Tibial artery (tissue), 4 donors: Measurements from ENCODE around the gene C11orf68.

Experiments
- DNase-seq, 2 donors: peaks; one replicate each; pipeline ENCODE4 v3.0.0-alpha.2; 2019
- H3K27ac ChIP-seq, 2 donors: fragments of 200-600 bp; sonication (generic) in 1 of 2; 1 replicate in 1 of 2; 2 replicates in 1 of 2; pipeline ENCODE4 v1.5.1; 2018 to 2019; ENCODE audit warnings: mild to moderate bottlenecking in 1 of 2
- H3K27me3 ChIP-seq, 2 donors: fragments of 200-600 bp; sonication (generic) in 1 of 2; one replicate each; pipeline versions ENCODE4 v1.5.1 to v1.6.0; 2016 to 2019
- H3K36me3 ChIP-seq, 3 donors: fragments of 200-600 bp; sonication (generic) in 2 of 3; one replicate each; pipeline ENCODE4 v1.5.1; 2016 to 2019; ENCODE audit warnings: mild to moderate bottlenecking in 2 of 3
- H3K4me1 ChIP-seq, 4 donors: fragments of 200-600 bp; sonication (generic) in 2 of 4; 1 replicate in 3 of 4; 2 replicates in 1 of 4; pipeline ENCODE4 v1.5.1; 2016 to 2019
- H3K4me3 ChIP-seq, 2 donors: fragments of 200-600 bp; sonication (generic) in 1 of 2; 1 replicate in 1 of 2; 2 replicates in 1 of 2; pipeline ENCODE4 v1.5.1; 2018 to 2019; ENCODE audit warnings: mild to moderate bottlenecking in 2 of 2
- H3K9me3 ChIP-seq, 3 donors: fragments of 200-600 bp; sonication (generic) in 1 of 3; one replicate each; pipeline ENCODE4 v1.5.1; 2016 to 2019
- CTCF ChIP-seq, 2 experiments: fragments of 200-600 bp in 1 of 2; fragments of 450-650 bp in 1 of 2; IDR thresholded peaks; one replicate each; pipeline ENCODE4 v1.5.1; 2017 to 2019; ENCODE audit warnings: antibody characterized with exemption in 2 of 2, mild to moderate bottlenecking in 1 of 2, moderate library complexity in 1 of 2
- intact Hi-C: fragments of 100-400 bp; cut with DNase I; formaldehyde crosslinking; loops from one replicate; pipeline ENCODE4 v1.15.0; 2023; ENCODE audit warnings: low total_unique reads

C11orf68 gene

GRCh38 chr11:65903068-65903481, 15.8 kb downstream of the C11orf68 start:
- Histone ChIP-seq H3K9me3 (no peaks in the 10 kb centered on the region), H3K4me1 (peaks cover 0 to 19% (median 15%) of the 10 kb centered on the region in 4 donors), H3K4me3 (no peak overlapping the region), H3K36me3 (no peaks in the 10 kb centered on the region), H3K27ac (no peak overlapping the region), H3K27me3 (no peaks in the 10 kb centered on the region)
- no peak for TF ChIP-seq CTCF (IDR thresholded peaks at IDR 0.05)
- no peak for DNase-seq
- intact Hi-C loops, result no loop called here

GRCh38 chr11:65900899-65901180, 18.0 kb downstream of the C11orf68 start:
- H3K4me1 ChIP-seq, result peaks cover 0 to 19% (median 15%) of the 10 kb centered on the region in 4 donors
- peak overlapping the region; percentile 63 to 76 for H3K27ac ChIP-seq
- no peaks in the 10 kb centered on the region for H3K36me3 ChIP-seq
- no peaks in the 10 kb centered on the region for H3K9me3 ChIP-seq
- TF ChIP-seq CTCF (IDR thresholded peaks at IDR 0.05), result no peak
- peak overlapping the region; percentile 63 for H3K4me3 ChIP-seq
- H3K27me3 ChIP-seq, result no peaks in the 10 kb centered on the region
- DNase-seq, result no peak
- intact Hi-C loops, result no loop called here

GRCh38 chr11:65900125-65900898, 18.6 kb downstream of the C11orf68 start, which contains the start of gene FOSL1:
Gene FOSL1 (minus strand): TSS chr11:65900388. CDS start chr11:65900339, 49 bp downstream.
- Histone ChIP-seq H3K4me3 (peak within 1 kb of the TSS; percentile 63), H3K4me1 (peaks cover 0 to 19% (median 15%) of the 10 kb centered on the region in 4 donors), H3K36me3 (no peaks in the 10 kb centered on the region), H3K27ac (peak within 1 kb of the TSS; percentile 63 to 76), H3K9me3 (no peaks in the 10 kb centered on the region), H3K27me3 (no peaks in the 10 kb centered on the region)
- DNase-seq, result peak; percentile 84 to 95
- intact Hi-C loops, result no loop called here
- TF ChIP-seq CTCF (IDR thresholded peaks at IDR 0.05), result no peak

DNA sequence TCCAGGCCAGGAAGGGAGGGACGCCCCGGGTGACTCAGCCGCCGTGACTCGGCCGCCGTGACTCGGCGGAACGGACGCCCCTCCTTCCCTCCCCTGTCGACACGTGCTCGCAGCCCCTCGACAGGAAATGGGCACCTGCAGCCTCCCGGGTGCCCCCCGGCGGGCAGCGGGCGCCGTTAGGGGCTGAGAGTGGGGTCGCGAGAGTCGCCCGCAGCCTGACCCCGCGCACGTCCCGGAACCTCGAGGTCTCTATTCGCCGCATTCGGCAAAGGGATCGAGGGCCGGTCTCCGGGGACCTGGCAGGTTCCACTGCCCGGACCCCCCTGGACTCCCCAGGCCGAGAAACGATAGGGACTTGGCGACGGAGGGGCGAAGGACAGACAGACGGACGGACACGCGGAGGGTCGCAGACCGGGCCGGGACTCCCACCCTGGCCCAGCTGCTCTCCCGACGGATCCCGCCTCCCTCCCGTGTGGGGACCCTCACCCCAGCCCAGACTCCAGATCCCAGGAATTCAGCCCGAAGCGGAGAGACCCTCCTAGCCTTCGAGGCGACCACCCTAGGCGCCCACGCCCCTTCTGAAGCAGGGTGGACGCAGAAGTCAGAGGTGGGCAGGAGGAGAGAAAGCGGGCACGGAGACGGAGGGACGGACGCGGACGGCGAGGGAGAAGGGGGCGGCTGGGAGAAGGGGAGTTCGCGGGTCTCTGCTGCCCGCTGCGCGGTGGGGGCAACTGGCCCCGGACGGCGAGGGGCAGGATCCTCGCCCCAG, 19.3 kb downstream of the C11orf68 start:
- Histone ChIP-seq H3K4me3 (peak overlapping the region; percentile 63), H3K4me1 (peaks cover 0 to 19% (median 15%) of the 10 kb centered on the region in 4 donors), H3K27me3 (no peaks in the 10 kb centered on the region), H3K27ac (peak overlapping the region; percentile 63 to 76), H3K36me3 (no peaks in the 10 kb centered on the region), H3K9me3 (no peaks in the 10 kb centered on the region)
- peak; percentile 63 to 87 for DNase-seq
- intact Hi-C loops, result no loop called here
- TF ChIP-seq CTCF (IDR thresholded peaks at IDR 0.05), result no peak

GRCh38 chr11:65898656-65899355, 20.1 kb downstream of the C11orf68 start:
- H3K27me3 ChIP-seq, result no peaks in the 10 kb centered on the region
- peak overlapping the region; percentile 63 to 76 for H3K27ac ChIP-seq
- intact Hi-C loops, result no loop called here
- H3K9me3 ChIP-seq, result no peaks in the 10 kb centered on the region
- no peaks in the 10 kb centered on the region for H3K36me3 ChIP-seq
- DNase-seq, result no peak
- no peak for TF ChIP-seq CTCF (IDR thresholded peaks at IDR 0.05)
- peaks cover 0 to 21% (median 16%) of the 10 kb centered on the region in 4 donors for H3K4me1 ChIP-seq
- H3K4me3 ChIP-seq, result peak overlapping the region; percentile 63
